Measurements from ENCODE around the gene ADAM23.

Gene ADAM23

DNA sequence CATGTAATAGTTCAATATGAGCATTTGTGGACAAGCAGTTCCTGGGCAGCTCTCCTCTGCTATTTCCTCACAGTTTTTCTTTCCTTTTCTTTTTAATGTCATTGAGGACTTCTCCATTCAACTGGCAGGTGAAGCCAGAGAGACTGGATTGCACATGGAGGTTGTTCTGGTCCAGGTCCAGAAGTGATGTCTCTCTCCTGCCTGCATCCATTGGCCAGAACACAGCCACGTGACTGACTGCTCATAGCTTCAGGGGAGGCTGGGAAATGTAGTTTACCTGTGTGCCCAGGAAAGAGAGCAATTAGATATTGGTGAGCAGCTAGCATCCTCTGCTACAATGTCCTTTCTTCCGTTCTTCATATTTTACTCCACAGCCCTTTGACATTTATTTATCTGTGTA is 20.2 kb upstream of the ADAM23 start:
- Histone ChIP-seq H2AFZ (ENCODE audit: low read depth, low read length, severe bottlenecking) (peak overlapping the region; percentile 52), H4K20me1 (ENCODE audit: low read depth, low read length) (no peaks in the 10 kb centered on the region), H3K27ac (ENCODE audit: low read depth, low read length) (no peak overlapping the region), H3K79me2 (ENCODE audit: insufficient read depth, low read length) (no peaks in the 10 kb centered on the region), H3K36me3 (ENCODE audit: low read length) (no peaks in the 10 kb centered on the region), H3K9me3 (ENCODE audit: insufficient read depth, low read length) (no peaks in the 10 kb centered on the region), H3K4me3 (ENCODE audit: insufficient read depth, low read length, poor library complexity, severe bottlenecking) (no peak overlapping the region), H3K27me3 (ENCODE audit: low read length) (no peaks in the 10 kb centered on the region), H3F3A (ENCODE audit: insufficient read depth) (no peaks in the 10 kb centered on the region), H3K9ac (ENCODE audit: low read length) (no peak overlapping the region), H3K4me2 (ENCODE audit: low read depth, low read length, poor library complexity, severe bottlenecking) (no peak overlapping the region), H3K9me2 (replicated peaks; ENCODE audit: insufficient read depth, low read length) (no peaks in the 10 kb centered on the region)
- TF ChIP-seq EZH2phosphoT487 (conservative IDR thresholded peaks at IDR 0.05; ENCODE audit: low read length): no peak
- TF ChIP-seq, protein P1, sequence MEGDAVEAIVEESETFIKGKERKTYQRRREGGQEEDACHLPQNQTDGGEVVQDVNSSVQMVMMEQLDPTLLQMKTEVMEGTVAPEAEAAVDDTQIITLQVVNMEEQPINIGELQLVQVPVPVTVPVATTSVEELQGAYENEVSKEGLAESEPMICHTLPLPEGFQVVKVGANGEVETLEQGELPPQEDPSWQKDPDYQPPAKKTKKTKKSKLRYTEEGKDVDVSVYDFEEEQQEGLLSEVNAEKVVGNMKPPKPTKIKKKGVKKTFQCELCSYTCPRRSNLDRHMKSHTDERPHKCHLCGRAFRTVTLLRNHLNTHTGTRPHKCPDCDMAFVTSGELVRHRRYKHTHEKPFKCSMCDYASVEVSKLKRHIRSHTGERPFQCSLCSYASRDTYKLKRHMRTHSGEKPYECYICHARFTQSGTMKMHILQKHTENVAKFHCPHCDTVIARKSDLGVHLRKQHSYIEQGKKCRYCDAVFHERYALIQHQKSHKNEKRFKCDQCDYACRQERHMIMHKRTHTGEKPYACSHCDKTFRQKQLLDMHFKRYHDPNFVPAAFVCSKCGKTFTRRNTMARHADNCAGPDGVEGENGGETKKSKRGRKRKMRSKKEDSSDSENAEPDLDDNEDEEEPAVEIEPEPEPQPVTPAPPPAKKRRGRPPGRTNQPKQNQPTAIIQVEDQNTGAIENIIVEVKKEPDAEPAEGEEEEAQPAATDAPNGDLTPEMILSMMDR (IDR thresholded peaks at IDR 0.05; ENCODE audit: insufficient read depth, low read length, poor library complexity, severe bottlenecking): no peak

DNA sequence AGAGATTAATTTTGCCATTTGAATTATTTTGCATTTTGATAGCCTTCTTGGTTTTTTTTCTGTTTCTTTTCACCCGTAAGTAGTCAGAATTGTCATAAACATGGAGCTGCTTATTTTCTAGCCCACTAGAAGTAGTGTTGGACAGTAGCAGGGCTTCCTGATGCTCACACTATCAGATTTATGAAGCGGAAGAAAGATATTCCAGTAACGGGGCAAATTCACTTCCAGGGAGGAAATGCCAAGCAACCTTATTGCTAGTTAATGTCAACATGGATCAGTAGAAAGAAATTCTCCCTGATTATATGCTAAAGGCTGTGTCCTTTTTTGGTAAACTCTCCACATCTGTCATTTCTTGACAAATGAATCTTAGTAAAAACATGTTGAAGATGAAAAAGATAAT is 19.2 kb upstream of the ADAM23 start:
- H3K4me2 ChIP-seq (ENCODE audit: low read depth, low read length, poor library complexity, severe bottlenecking): no peak overlapping the region
- no peaks in the 10 kb centered on the region for H3K9me2 ChIP-seq (replicated peaks; ENCODE audit: insufficient read depth, low read length)
- H3K4me3 ChIP-seq (ENCODE audit: insufficient read depth, low read length, poor library complexity, severe bottlenecking): no peak overlapping the region
- H3F3A ChIP-seq (ENCODE audit: insufficient read depth): no peaks in the 10 kb centered on the region
- no peaks in the 10 kb centered on the region for H3K36me3 ChIP-seq (ENCODE audit: low read length)
- no peaks in the 10 kb centered on the region for H3K9me3 ChIP-seq (ENCODE audit: insufficient read depth, low read length)
- no peaks in the 10 kb centered on the region for H3K79me2 ChIP-seq (ENCODE audit: insufficient read depth, low read length)
- no peaks in the 10 kb centered on the region for H4K20me1 ChIP-seq (ENCODE audit: low read depth, low read length)
- no peak overlapping the region for H3K9ac ChIP-seq (ENCODE audit: low read length)
- H3K27ac ChIP-seq (ENCODE audit: low read depth, low read length): no peak overlapping the region
- no peaks in the 10 kb centered on the region for H3K27me3 ChIP-seq (ENCODE audit: low read length)
- no peak overlapping the region for H2AFZ ChIP-seq (ENCODE audit: low read depth, low read length, severe bottlenecking)
- TF ChIP-seq EZH2phosphoT487 (conservative IDR thresholded peaks at IDR 0.05; ENCODE audit: low read length): no peak
- TF ChIP-seq, protein P1 (IDR thresholded peaks at IDR 0.05; ENCODE audit: insufficient read depth, low read length, poor library complexity, severe bottlenecking): no peak

DNA sequence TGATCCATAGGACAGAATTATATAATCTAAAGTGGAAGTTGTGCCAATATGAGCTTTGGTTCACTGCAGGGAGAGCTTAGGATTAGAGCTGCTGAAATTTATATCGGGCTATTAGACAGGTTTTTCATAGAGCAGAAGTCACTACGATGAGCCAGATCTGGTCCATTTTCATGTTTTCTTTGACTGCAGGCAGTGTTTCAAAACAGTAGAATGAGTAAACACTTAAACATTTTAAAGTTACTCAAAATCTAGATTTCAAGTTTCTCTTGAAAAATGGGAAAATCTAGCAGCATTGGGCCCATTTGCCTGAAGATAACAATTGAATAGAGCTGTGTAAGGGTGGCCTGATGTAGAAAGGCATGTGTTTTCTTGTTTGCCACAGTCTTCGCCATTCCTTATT is 14.5 kb upstream of the ADAM23 start:
- TF ChIP-seq, protein P1 (IDR thresholded peaks at IDR 0.05; ENCODE audit: insufficient read depth, low read length, poor library complexity, severe bottlenecking): no peak
- no peak for TF ChIP-seq EZH2phosphoT487 (conservative IDR thresholded peaks at IDR 0.05; ENCODE audit: low read length)
- Histone ChIP-seq H3K27ac (ENCODE audit: low read depth, low read length) (no peak overlapping the region), H2AFZ (ENCODE audit: low read depth, low read length, severe bottlenecking) (no peak overlapping the region), H3K4me2 (ENCODE audit: low read depth, low read length, poor library complexity, severe bottlenecking) (no peak overlapping the region), H3K36me3 (ENCODE audit: low read length) (no peaks in the 10 kb centered on the region), H3K9ac (ENCODE audit: low read length) (no peak overlapping the region), H3K27me3 (ENCODE audit: low read length) (no peaks in the 10 kb centered on the region), H3K79me2 (ENCODE audit: insufficient read depth, low read length) (no peaks in the 10 kb centered on the region), H3K9me2 (replicated peaks; ENCODE audit: insufficient read depth, low read length) (no peaks in the 10 kb centered on the region), H3K4me3 (ENCODE audit: insufficient read depth, low read length, poor library complexity, severe bottlenecking) (no peak overlapping the region), H3K9me3 (ENCODE audit: insufficient read depth, low read length) (no peaks in the 10 kb centered on the region), H4K20me1 (ENCODE audit: low read depth, low read length) (no peaks in the 10 kb centered on the region), H3F3A (ENCODE audit: insufficient read depth) (no peaks in the 10 kb centered on the region)
